IPS-20b (cell line): Measurements from ENCODE around the gene ADAMTS14.

Experiments
- H3K27ac ChIP-seq: one replicate; pipeline ENCODE4 v1.5.1; 2013; ENCODE audit warnings: low read length
- H3K27me3 ChIP-seq: 2 replicates; pipeline ENCODE4 v1.6.1; 2013; ENCODE audit warnings: mild to moderate bottlenecking, low read length, inconsistent platforms; ENCODE audit not compliant: insufficient read depth
- H3K36me3 ChIP-seq: 2 replicates; pipeline ENCODE4 v1.6.1; 2013; ENCODE audit warnings: low read depth, mild to moderate bottlenecking, inconsistent platforms, low read length, moderate library complexity; ENCODE audit not compliant: insufficient read depth
- H3K4me1 ChIP-seq: 2 replicates; pipeline ENCODE4 v1.6.1; 2013; ENCODE audit warnings: mild to moderate bottlenecking, control low read depth, inconsistent platforms, low read length, moderate library complexity; ENCODE audit not compliant: insufficient read depth
- H3K4me3 ChIP-seq: 2 replicates; pipeline ENCODE4 v1.5.1; 2013; ENCODE audit warnings: mild to moderate bottlenecking, low read length, inconsistent platforms
- H3K9ac ChIP-seq: 2 replicates; pipeline ENCODE4 v1.6.1; 2013; ENCODE audit warnings: low read depth, mild to moderate bottlenecking, inconsistent platforms, low read length, moderate library complexity
- H3K9me3 ChIP-seq: 2 replicates; pipeline ENCODE4 v1.6.1; 2013; ENCODE audit warnings: mild to moderate bottlenecking, low read depth, low read length, inconsistent platforms; ENCODE audit not compliant: insufficient read depth

Gene ADAMTS14

GRCh38 chr10:70679498-70679897, 7.2 kb downstream of the ADAMTS14 start:
- Histone ChIP-seq H3K36me3 (no peaks in the 10 kb centered on the region), H3K9ac (no peak overlapping the region), H3K9me3 (no peaks in the 10 kb centered on the region), H3K4me1 (peaks cover 8% of the 10 kb centered on the region; the same call in 1 of the 2 replicates), H3K27ac (no peak overlapping the region), H3K4me3 (no peak overlapping the region), H3K27me3 (no peaks in the 10 kb centered on the region)

- peaks cover 8% of the 10 kb centered on the region; the same call in 1 of the 2 replicates for H3K4me1 ChIP-seq
- H3K27ac ChIP-seq = no peak overlapping the region
- no peak overlapping the region for H3K9ac ChIP-seq
- H3K36me3 ChIP-seq = no peaks in the 10 kb centered on the region
- H3K4me3 ChIP-seq = no peak overlapping the region
- no peaks in the 10 kb centered on the region for H3K27me3 ChIP-seq
- H3K9me3 ChIP-seq = no peaks in the 10 kb centered on the region
Observed at GRCh38 chr10:70680899-70681730, 8.8 kb downstream of the ADAMTS14 start.

GRCh38 chr10:70681731-70682005, 9.4 kb downstream of the ADAMTS14 start:
- H3K27ac ChIP-seq = no peak overlapping the region
- no peaks in the 10 kb centered on the region for H3K27me3 ChIP-seq
- H3K9ac ChIP-seq = no peak overlapping the region
- H3K4me3 ChIP-seq = no peak overlapping the region
- no peaks in the 10 kb centered on the region for H3K9me3 ChIP-seq
- peaks cover 8% of the 10 kb centered on the region; the same call in 1 of the 2 replicates for H3K4me1 ChIP-seq
- no peaks in the 10 kb centered on the region for H3K36me3 ChIP-seq

GRCh38 chr10:70682920-70683600, 10.8 kb downstream of the ADAMTS14 start:
- Histone ChIP-seq H3K9ac (0 out of 2 replicates have a peak overlapping the region, but pooled peaks have one; percentile 21), H3K27me3 (no peaks in the 10 kb centered on the region), H3K4me3 (no peak overlapping the region), H3K36me3 (no peaks in the 10 kb centered on the region), H3K9me3 (no peaks in the 10 kb centered on the region), H3K27ac (no peak overlapping the region), H3K4me1 (peaks cover 8% of the 10 kb centered on the region; the same call in 1 of the 2 replicates)

- peaks cover 8% of the 10 kb centered on the region; the same call in 1 of the 2 replicates for H3K4me1 ChIP-seq
- 0 out of 2 replicates have a peak overlapping the region, but pooled peaks have one; percentile 21 for H3K9ac ChIP-seq
- H3K9me3 ChIP-seq = no peaks in the 10 kb centered on the region
- no peak overlapping the region for H3K4me3 ChIP-seq
- no peaks in the 10 kb centered on the region for H3K27me3 ChIP-seq
- no peak overlapping the region for H3K27ac ChIP-seq
- no peaks in the 10 kb centered on the region for H3K36me3 ChIP-seq
Observed at GRCh38 chr10:70683601-70683934, 11.3 kb downstream of the ADAMTS14 start.

- Histone ChIP-seq H3K4me3 (no peak overlapping the region), H3K4me1 (peaks cover 8% of the 10 kb centered on the region; the same call in 1 of the 2 replicates), H3K27ac (no peak overlapping the region), H3K36me3 (no peaks in the 10 kb centered on the region), H3K9ac (no peak overlapping the region), H3K9me3 (no peaks in the 10 kb centered on the region), H3K27me3 (no peaks in the 10 kb centered on the region)
Observed at GRCh38 chr10:70683940-70684339, 11.6 kb downstream of the ADAMTS14 start.

GRCh38 chr10:70684374-70684773, 12.1 kb downstream of the ADAMTS14 start:
- Histone ChIP-seq H3K9ac (no peak overlapping the region), H3K36me3 (no peaks in the 10 kb centered on the region), H3K4me3 (no peak overlapping the region), H3K9me3 (no peaks in the 10 kb centered on the region), H3K27me3 (no peaks in the 10 kb centered on the region), H3K27ac (no peak overlapping the region), H3K4me1 (peaks cover 8% of the 10 kb centered on the region; the same call in 1 of the 2 replicates)

GRCh38 chr10:70684839-70685454, 12.6 kb downstream of the ADAMTS14 start:
- Histone ChIP-seq H3K4me3 (no peak overlapping the region), H3K4me1 (peaks cover 8% of the 10 kb centered on the region; the same call in 1 of the 2 replicates), H3K9me3 (no peaks in the 10 kb centered on the region), H3K27ac (no peak overlapping the region), H3K27me3 (no peaks in the 10 kb centered on the region), H3K36me3 (no peaks in the 10 kb centered on the region), H3K9ac (no peak overlapping the region)

- Histone ChIP-seq H3K4me3 (no peak overlapping the region), H3K36me3 (no peaks in the 10 kb centered on the region), H3K9ac (no peak overlapping the region), H3K27ac (no peak overlapping the region), H3K9me3 (no peaks in the 10 kb centered on the region), H3K27me3 (no peaks in the 10 kb centered on the region), H3K4me1 (peaks cover 8% of the 10 kb centered on the region; the same call in 1 of the 2 replicates)
Observed at GRCh38 chr10:70685455-70685911, 13.2 kb downstream of the ADAMTS14 start.

- H3K36me3 ChIP-seq = no peaks in the 10 kb centered on the region
- no peaks in the 10 kb centered on the region for H3K27me3 ChIP-seq
- no peaks in the 10 kb centered on the region for H3K9me3 ChIP-seq
- no peak overlapping the region for H3K9ac ChIP-seq
- no peak overlapping the region for H3K27ac ChIP-seq
- H3K4me1 ChIP-seq = peaks cover 7% of the 10 kb centered on the region; the same call in 1 of the 2 replicates
- no peak overlapping the region for H3K4me3 ChIP-seq
Observed at GRCh38 chr10:70688828-70689227, 16.5 kb downstream of the ADAMTS14 start.

GRCh38 chr10:70689661-70690060, 17.4 kb downstream of the ADAMTS14 start:
- Histone ChIP-seq H3K36me3 (no peaks in the 10 kb centered on the region), H3K9me3 (no peaks in the 10 kb centered on the region), H3K27ac (no peak overlapping the region), H3K27me3 (no peaks in the 10 kb centered on the region), H3K9ac (no peak overlapping the region), H3K4me1 (peaks cover 6% of the 10 kb centered on the region; the same call in 1 of the 2 replicates), H3K4me3 (no peak overlapping the region)
